ENCODE data around the gene HBG2. TPM values are rescaled to one million over a fixed set of nuclear protein-coding genes. Genes with fewer than 3 reads are reported as not detected.

Gene HBG2
- polyA plus RNA-seq, 1 donor from 2014 or later: not detected

GRCh38 chr11:5243816-5244180 lies 10.8 kb downstream of the HBG2 start:
- no peaks in the 10 kb centered on the region for H3K79me2 ChIP-seq (replicated peaks; ENCODE audit: insufficient read depth, low read length)
- H2AFZ ChIP-seq (ENCODE audit: low read depth, low read length): no peak overlapping the region
- TF ChIP-seq MXI1 (conservative IDR thresholded peaks at IDR 0.05; ENCODE audit: poor library complexity, severe bottlenecking) (no peak), CTCF (IDR thresholded peaks at IDR 0.05; ENCODE audit: poor library complexity, severe bottlenecking) (no peak), EZH2 (IDR thresholded peaks at IDR 0.05; ENCODE audit: borderline replicate concordance, insufficient read depth, low read length, poor library complexity, severe bottlenecking) (no peak), RAD21 (conservative IDR thresholded peaks at IDR 0.05) (no peak), REST (IDR thresholded peaks at IDR 0.05; ENCODE audit: borderline replicate concordance) (no peak), EP300 (conservative IDR thresholded peaks at IDR 0.05; ENCODE audit: poor library complexity, severe bottlenecking) (no peak), TAF1 (IDR thresholded peaks at IDR 0.05; ENCODE audit: low read depth) (no peak), POLR2AphosphoS5 (IDR thresholded peaks at IDR 0.05) (no peak), SMC3 (conservative IDR thresholded peaks at IDR 0.05; ENCODE audit: poor library complexity) (no peak)
- H3K9me3 ChIP-seq (ENCODE audit: low read length): no peaks in the 10 kb centered on the region
- H4K20me1 ChIP-seq (ENCODE audit: insufficient read depth): no peaks in the 10 kb centered on the region
- no peaks in the 10 kb centered on the region for H3K9me2 ChIP-seq (ENCODE audit: insufficient read depth, low read length)
- H3K27ac ChIP-seq (ENCODE audit: low read length): no peak overlapping the region
- no peak overlapping the region for H3K4me2 ChIP-seq (ENCODE audit: low read length)
- no peak overlapping the region for H3K9ac ChIP-seq (ENCODE audit: low read length)
- H3K36me3 ChIP-seq (ENCODE audit: insufficient read depth, low read length): no peaks in the 10 kb centered on the region
- no peaks in the 10 kb centered on the region for H3F3A ChIP-seq (ENCODE audit: insufficient read depth, low read length, poor library complexity, severe bottlenecking)
- H3K4me3 ChIP-seq (ENCODE audit: low read length): no peak overlapping the region
- no peaks in the 10 kb centered on the region for H3K27me3 ChIP-seq (ENCODE audit: insufficient read depth, low read depth, low read length)

GRCh38 chr11:5242933-5243815 lies 11.4 kb downstream of the HBG2 start:
- no peaks in the 10 kb centered on the region for H4K20me1 ChIP-seq (ENCODE audit: insufficient read depth)
- no peak overlapping the region for H3K4me3 ChIP-seq (ENCODE audit: low read length)
- H3K9me3 ChIP-seq (ENCODE audit: low read length): no peaks in the 10 kb centered on the region
- H3K79me2 ChIP-seq (replicated peaks; ENCODE audit: insufficient read depth, low read length): no peaks in the 10 kb centered on the region
- no peaks in the 10 kb centered on the region for H3K27me3 ChIP-seq (ENCODE audit: insufficient read depth, low read depth, low read length)
- H3K9me2 ChIP-seq (ENCODE audit: insufficient read depth, low read length): no peaks in the 10 kb centered on the region
- no peak for TF ChIP-seq CTCF (IDR thresholded peaks at IDR 0.05; ENCODE audit: poor library complexity, severe bottlenecking)
- no peak for TF ChIP-seq EZH2 (IDR thresholded peaks at IDR 0.05; ENCODE audit: borderline replicate concordance, insufficient read depth, low read length, poor library complexity, severe bottlenecking)
- TF ChIP-seq POLR2AphosphoS5 (IDR thresholded peaks at IDR 0.05): no peak
- TF ChIP-seq RAD21 (conservative IDR thresholded peaks at IDR 0.05): no peak
- no peak for TF ChIP-seq SMC3 (conservative IDR thresholded peaks at IDR 0.05; ENCODE audit: poor library complexity)
- no peak for TF ChIP-seq TAF1 (IDR thresholded peaks at IDR 0.05; ENCODE audit: low read depth)
- TF ChIP-seq REST (IDR thresholded peaks at IDR 0.05; ENCODE audit: borderline replicate concordance): no peak
- TF ChIP-seq EP300 (conservative IDR thresholded peaks at IDR 0.05; ENCODE audit: poor library complexity, severe bottlenecking): no peak
- TF ChIP-seq MXI1 (conservative IDR thresholded peaks at IDR 0.05; ENCODE audit: poor library complexity, severe bottlenecking): no peak
- H3F3A ChIP-seq (ENCODE audit: insufficient read depth, low read length, poor library complexity, severe bottlenecking): no peaks in the 10 kb centered on the region
- no peak overlapping the region for H3K27ac ChIP-seq (ENCODE audit: low read length)
- no peaks in the 10 kb centered on the region for H3K36me3 ChIP-seq (ENCODE audit: insufficient read depth, low read length)
- no peak overlapping the region for H3K9ac ChIP-seq (ENCODE audit: low read length)
- no peak overlapping the region for H3K4me2 ChIP-seq (ENCODE audit: low read length)
- no peak overlapping the region for H2AFZ ChIP-seq (ENCODE audit: low read depth, low read length)
